OCI-LY1 (cell line): Measurements from ENCODE around the gene ISOC1.

Experiments
- H2AFZ ChIP-seq: fragments of 200-600 bp; sonication (generic), shearing (Covaris generic); 2 replicates; pipeline ENCODE4 v1.6.0; 2014; ENCODE audit warnings: antibody characterized with exemption, mild to moderate bottlenecking, low read length
- H3F3A ChIP-seq: fragments of 200-600 bp; sonication (generic), shearing (Covaris generic); 2 replicates; pipeline ENCODE4 v1.6.0; 2014; ENCODE audit warnings: mild to moderate bottlenecking, antibody characterized with exemption, low read length, moderate library complexity; ENCODE audit not compliant: insufficient read depth
- H3K27ac ChIP-seq: fragments of 200-600 bp; sonication (generic); 2 replicates; pipeline ENCODE4 v1.5.1; 2014; ENCODE audit warnings: low read length, mixed run types, mild to moderate bottlenecking, low read depth; ENCODE audit not compliant: poor library complexity, severe bottlenecking
- H3K27me3 ChIP-seq: fragments of 200-600 bp; sonication (generic); 2 replicates; pipeline ENCODE4 v1.6.0; 2014; ENCODE audit warnings: antibody characterized with exemption, mild to moderate bottlenecking, low read length, moderate library complexity; ENCODE audit not compliant: insufficient read depth
- H3K36me3 ChIP-seq: fragments of 200-600 bp; sonication (generic); 2 replicates; pipeline ENCODE4 v1.6.1; 2014; ENCODE audit warnings: mild to moderate bottlenecking, antibody characterized with exemption, low read length, moderate library complexity, mixed read lengths; ENCODE audit not compliant: insufficient read depth
- H3K4me1 ChIP-seq: fragments of 200-600 bp; sonication (generic); 2 replicates; pipeline ENCODE4 v1.5.1; 2014; ENCODE audit warnings: mild to moderate bottlenecking, low read length, moderate library complexity; ENCODE audit not compliant: insufficient read depth, severe bottlenecking
- H3K4me2 ChIP-seq: fragments of 200-600 bp; sonication (generic), shearing (Covaris generic); 2 replicates; pipeline ENCODE4 v1.6.1; 2014; ENCODE audit warnings: low read length
- H3K4me3 ChIP-seq: fragments of 200-600 bp; sonication (generic); 2 replicates; pipeline ENCODE4 v1.5.1; 2014; ENCODE audit warnings: low read length, low read depth, mild to moderate bottlenecking, mixed read lengths; ENCODE audit not compliant: poor library complexity, severe bottlenecking
- H3K79me2 ChIP-seq: fragments of 200-600 bp; shearing (Covaris generic); 2 replicates; pipeline ENCODE4 v1.6.1; 2016; ENCODE audit warnings: mixed run types, low read length, mixed read lengths; ENCODE audit not compliant: insufficient read depth
- H3K9ac ChIP-seq: fragments of 200-600 bp; sonication (generic), shearing (Covaris generic); 2 replicates; pipeline ENCODE4 v1.6.1; 2014; ENCODE audit warnings: mild to moderate bottlenecking, low read length, mixed read lengths
- H3K9me2 ChIP-seq: fragments of 200-600 bp; sonication (generic), shearing (Covaris generic); 2 replicates; pipeline ENCODE4 v1.6.1; 2014; ENCODE audit warnings: low read depth, mild to moderate bottlenecking, low read length, mixed read lengths
- H3K9me3 ChIP-seq: fragments of 200-600 bp; shearing (Covaris generic); 2 replicates; pipeline ENCODE4 v1.6.1; 2014; ENCODE audit warnings: low read length, mixed read lengths
- H4K20me1 ChIP-seq: fragments of 200-600 bp; sonication (generic), shearing (Covaris generic); 2 replicates; pipeline ENCODE4 v1.6.0; 2016; ENCODE audit warnings: mild to moderate bottlenecking, low read length; ENCODE audit not compliant: insufficient read depth
- CTCF ChIP-seq: fragments of 200-600 bp; sonication (generic), shearing (Covaris generic); IDR thresholded peaks from 2 replicates; pipeline ENCODE4 v1.5.1; 2017; ENCODE audit warnings: mild to moderate bottlenecking, antibody characterized with exemption, low read length, moderate library complexity, mixed read lengths
- EZH2 ChIP-seq: fragments of 200-600 bp; sonication (generic), shearing (Covaris generic); IDR thresholded peaks from 2 replicates; pipeline ENCODE4 v1.8.0; 2017; ENCODE audit warnings: borderline replicate concordance, mixed run types, mild to moderate bottlenecking, antibody characterized with exemption, low read length, moderate library complexity, mixed read lengths

Gene ISOC1

DNA sequence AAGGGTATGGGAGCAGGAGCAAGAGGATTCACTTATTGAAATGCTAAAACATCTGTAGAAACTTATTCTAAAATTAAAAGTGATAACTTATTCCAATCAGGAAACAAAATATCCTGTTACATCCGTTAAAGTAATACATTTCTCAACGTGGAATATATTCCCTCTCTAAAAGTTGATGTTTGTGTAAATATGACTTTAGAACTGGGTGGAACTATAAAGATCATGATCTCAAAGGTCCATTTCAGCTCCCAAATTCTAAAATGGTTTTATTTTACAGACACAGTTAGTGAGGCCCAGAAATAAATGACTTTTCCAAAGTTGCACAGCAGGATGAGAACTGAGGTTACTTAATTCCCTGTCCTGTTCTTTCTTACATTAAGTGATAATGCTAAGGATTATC lies 21.1 kb downstream of the ISOC1 start:
- H3K4me3 ChIP-seq = no peak overlapping the region
- peaks cover 6% of the 10 kb centered on the region for H3K4me1 ChIP-seq
- no peaks in the 10 kb centered on the region for H3F3A ChIP-seq
- H3K4me2 ChIP-seq = no peak overlapping the region
- H3K27ac ChIP-seq = no peak overlapping the region
- H3K9ac ChIP-seq = no peak overlapping the region
- H3K9me3 ChIP-seq = no peaks in the 10 kb centered on the region
- H2AFZ ChIP-seq = no peak overlapping the region
- no peaks in the 10 kb centered on the region for H3K9me2 ChIP-seq
- no peaks in the 10 kb centered on the region for H3K79me2 ChIP-seq
- no peaks in the 10 kb centered on the region for H4K20me1 ChIP-seq
- H3K36me3 ChIP-seq = peaks cover 6% of the 10 kb centered on the region; the same call in 1 of the 2 replicates
- H3K27me3 ChIP-seq = no peaks in the 10 kb centered on the region
- TF ChIP-seq CTCF (no peak), EZH2 (no peak)

DNA sequence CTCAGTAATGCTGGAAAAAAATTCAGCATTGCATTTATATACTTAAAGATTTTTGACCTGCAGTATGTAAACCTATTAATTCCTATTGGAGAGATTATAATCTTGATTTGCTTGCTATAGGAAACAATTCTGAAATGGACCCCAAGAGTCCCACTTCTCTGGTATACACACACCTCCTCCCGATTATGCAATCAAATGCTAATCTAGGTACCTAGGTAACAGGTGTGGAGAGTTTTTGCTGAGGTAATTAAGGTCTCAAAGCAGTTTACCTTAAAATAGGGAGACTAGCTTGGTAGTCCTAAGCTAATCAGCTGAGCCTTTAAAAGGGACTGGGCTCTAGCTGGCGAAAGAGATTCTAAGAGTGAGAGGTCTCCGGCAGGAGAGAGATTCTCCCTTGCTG lies 22.2 kb downstream of the ISOC1 start:
- Histone ChIP-seq H3K4me3 (no peak overlapping the region), H3F3A (no peaks in the 10 kb centered on the region), H3K27ac (no peak overlapping the region), H3K9ac (no peak overlapping the region), H3K9me2 (no peaks in the 10 kb centered on the region), H4K20me1 (no peaks in the 10 kb centered on the region), H3K27me3 (no peaks in the 10 kb centered on the region), H3K36me3 (no peaks in the 10 kb centered on the region; the same call in 1 of the 2 replicates), H3K4me2 (no peak overlapping the region), H3K9me3 (no peaks in the 10 kb centered on the region), H2AFZ (no peak overlapping the region), H3K4me1 (peaks cover 6% of the 10 kb centered on the region), H3K79me2 (no peaks in the 10 kb centered on the region)
- TF ChIP-seq CTCF = no peak
- TF ChIP-seq EZH2 = no peak

DNA sequence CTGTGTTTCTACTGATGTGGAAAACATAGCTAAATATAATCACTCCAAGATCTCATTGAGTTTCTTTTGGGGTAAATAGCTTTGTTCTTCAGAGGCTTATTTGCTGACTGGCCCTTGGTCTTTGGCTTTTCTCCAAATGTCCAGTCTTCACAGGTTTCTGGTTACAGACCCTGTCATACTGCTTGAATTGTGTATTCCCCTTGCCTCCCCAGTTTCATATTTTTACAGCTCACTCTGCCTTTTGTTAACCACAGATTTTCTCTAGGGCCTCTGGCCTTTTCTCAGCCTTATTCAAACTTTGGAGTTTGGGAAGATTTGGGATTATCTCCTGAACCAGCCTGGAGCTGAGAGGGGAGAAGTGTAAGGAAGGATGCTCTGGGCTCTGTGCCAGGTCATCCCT lies 23.9 kb downstream of the ISOC1 start:
- no peaks in the 10 kb centered on the region for H4K20me1 ChIP-seq
- no peaks in the 10 kb centered on the region for H3K79me2 ChIP-seq
- no peak overlapping the region for H3K27ac ChIP-seq
- no peaks in the 10 kb centered on the region; the same call in 1 of the 2 replicates for H3K36me3 ChIP-seq
- H3K4me1 ChIP-seq = peaks cover 6% of the 10 kb centered on the region
- H3K9me2 ChIP-seq = no peaks in the 10 kb centered on the region
- H3K4me3 ChIP-seq = no peak overlapping the region
- no peak overlapping the region for H2AFZ ChIP-seq
- H3F3A ChIP-seq = no peaks in the 10 kb centered on the region
- H3K9me3 ChIP-seq = no peaks in the 10 kb centered on the region
- H3K27me3 ChIP-seq = no peaks in the 10 kb centered on the region
- no peak overlapping the region for H3K4me2 ChIP-seq
- H3K9ac ChIP-seq = no peak overlapping the region
- TF ChIP-seq CTCF (no peak), EZH2 (no peak)
